Measurements from ENCODE around the gene TMEM54. TPM values are rescaled to one million over a fixed set of nuclear protein-coding genes. Genes with fewer than 3 reads are reported as not detected.

TMEM54 gene
- total and polyA plus RNA-seq, 2 experiments from 2014 or later, result 11.2 to 11.7 TPM

- no peaks in the 10 kb centered on the region; the same call in 2 of the 3 replicates for H3K36me3 Mint-ChIP-seq (ENCODE audit: low read depth)
- H4K20me1 ChIP-seq (replicated peaks; ENCODE audit: insufficient read depth), result peaks cover 6% of the 10 kb centered on the region; the same call in 1 of the 2 replicates
- H3K4me2 ChIP-seq, result no peak overlapping the region
- H3K27ac ChIP-seq (ENCODE audit: low read depth), result no peak overlapping the region
- no peaks in the 10 kb centered on the region for H3K36me3 ChIP-seq (ENCODE audit: insufficient read depth)
- no peaks in the 10 kb centered on the region for H3K79me2 ChIP-seq (replicated peaks; ENCODE audit: insufficient read depth)
- no peaks in the 10 kb centered on the region for H3K9me2 ChIP-seq (ENCODE audit: insufficient read depth)
- H2AFZ ChIP-seq, result no peak overlapping the region
- DNase-seq (ENCODE audit: low spot score) (no peak), ATAC-seq (no peak)
- no peaks in the 10 kb centered on the region for H3F3A ChIP-seq (replicated peaks; ENCODE audit: low read depth)
- H3K9me3 Mint-ChIP-seq, result no peaks in the 10 kb centered on the region
- peaks cover 21% of the 10 kb centered on the region for H3K27me3 Mint-ChIP-seq (ENCODE audit: insufficient read depth, low read depth, poor library complexity)
- H3K4me3 ChIP-seq, result no peak overlapping the region
- TF ChIP-seq ETS1 (IDR thresholded peaks at IDR 0.05) (no peak), ZNF114 (CRISPR knock-in tag; IDR thresholded peaks at IDR 0.05) (no peak), EZH2phosphoT487 (IDR thresholded peaks at IDR 0.05; ENCODE audit: unreplicated experiment) (no peak), ZNF331 (CRISPR knock-in tag; IDR thresholded peaks at IDR 0.05; ENCODE audit: low read depth) (no peak), CREB1 (CRISPR knock-in tag; IDR thresholded peaks at IDR 0.05; ENCODE audit: low read depth) (no peak), POLR2AphosphoS5 (IDR thresholded peaks at IDR 0.05; ENCODE audit: low read depth) (no peak), CTCF (conservative IDR thresholded peaks at IDR 0.05; ENCODE audit: low read depth in 2 of 2) (no peak), NANOG (IDR thresholded peaks at IDR 0.05; ENCODE audit: borderline replicate concordance) (no peak), EZH2 (IDR thresholded peaks at IDR 0.05; ENCODE audit: low read depth, unreplicated experiment) (no peak), ZNF462 (CRISPR knock-in tag; IDR thresholded peaks at IDR 0.05) (no peak), REST (IDR thresholded peaks at IDR 0.05; ENCODE audit: unreplicated experiment) (no peak), STAT1 (IDR thresholded peaks at IDR 0.05; ENCODE audit: unreplicated experiment) (no peak), JUNB (IDR thresholded peaks at IDR 0.05; ENCODE audit: unreplicated experiment) (no peak)
- H3K27me3 ChIP-seq (ENCODE audit: insufficient read depth), result peaks cover 20% of the 10 kb centered on the region
- H3K27ac Mint-ChIP-seq, result no peak overlapping the region
- H3K4me1 Mint-ChIP-seq, result peaks cover 34% of the 10 kb centered on the region
- no peak overlapping the region for H3K4me3 Mint-ChIP-seq
- peaks cover 21% of the 10 kb centered on the region for H3K4me1 ChIP-seq (ENCODE audit: insufficient read depth)
Observed at GRCh38 chr1:32881291-32881690, 19.9 kb downstream of the TMEM54 start.
